ENCODE data around the gene CMTM8.

- TF ChIP-seq EZH2 (IDR thresholded peaks at IDR 0.05; ENCODE audit: borderline replicate concordance, low read depth, low read length, severe bottlenecking), result no peak
- TF ChIP-seq, protein P1, sequence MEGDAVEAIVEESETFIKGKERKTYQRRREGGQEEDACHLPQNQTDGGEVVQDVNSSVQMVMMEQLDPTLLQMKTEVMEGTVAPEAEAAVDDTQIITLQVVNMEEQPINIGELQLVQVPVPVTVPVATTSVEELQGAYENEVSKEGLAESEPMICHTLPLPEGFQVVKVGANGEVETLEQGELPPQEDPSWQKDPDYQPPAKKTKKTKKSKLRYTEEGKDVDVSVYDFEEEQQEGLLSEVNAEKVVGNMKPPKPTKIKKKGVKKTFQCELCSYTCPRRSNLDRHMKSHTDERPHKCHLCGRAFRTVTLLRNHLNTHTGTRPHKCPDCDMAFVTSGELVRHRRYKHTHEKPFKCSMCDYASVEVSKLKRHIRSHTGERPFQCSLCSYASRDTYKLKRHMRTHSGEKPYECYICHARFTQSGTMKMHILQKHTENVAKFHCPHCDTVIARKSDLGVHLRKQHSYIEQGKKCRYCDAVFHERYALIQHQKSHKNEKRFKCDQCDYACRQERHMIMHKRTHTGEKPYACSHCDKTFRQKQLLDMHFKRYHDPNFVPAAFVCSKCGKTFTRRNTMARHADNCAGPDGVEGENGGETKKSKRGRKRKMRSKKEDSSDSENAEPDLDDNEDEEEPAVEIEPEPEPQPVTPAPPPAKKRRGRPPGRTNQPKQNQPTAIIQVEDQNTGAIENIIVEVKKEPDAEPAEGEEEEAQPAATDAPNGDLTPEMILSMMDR (IDR thresholded peaks at IDR 0.05; ENCODE audit: borderline replicate concordance, extremely low read depth, low read length, poor library complexity, severe bottlenecking), result no peak
Observed at GRCh38 chr3:32391643-32392535, 153.4 kb downstream of the CMTM8 start, which contains the start of gene CMTM7.
